22Rv1 (cell line): ENCODE results near the gene NPTXR.

Experiments used
- ZFX ChIP-seq: fragments of 450-650 bp; IDR thresholded peaks from 2 replicates; pipeline ENCODE4 v1.6.1; 2017; ENCODE audit warnings: antibody characterized with exemption, borderline replicate concordance
- TF ChIP-seq, protein P1 (sequence below): fragments of 450-650 bp; IDR thresholded peaks from 2 replicates; pipeline ENCODE4 v1.5.1; 2017; ENCODE audit warnings: mild to moderate bottlenecking

DNA sequence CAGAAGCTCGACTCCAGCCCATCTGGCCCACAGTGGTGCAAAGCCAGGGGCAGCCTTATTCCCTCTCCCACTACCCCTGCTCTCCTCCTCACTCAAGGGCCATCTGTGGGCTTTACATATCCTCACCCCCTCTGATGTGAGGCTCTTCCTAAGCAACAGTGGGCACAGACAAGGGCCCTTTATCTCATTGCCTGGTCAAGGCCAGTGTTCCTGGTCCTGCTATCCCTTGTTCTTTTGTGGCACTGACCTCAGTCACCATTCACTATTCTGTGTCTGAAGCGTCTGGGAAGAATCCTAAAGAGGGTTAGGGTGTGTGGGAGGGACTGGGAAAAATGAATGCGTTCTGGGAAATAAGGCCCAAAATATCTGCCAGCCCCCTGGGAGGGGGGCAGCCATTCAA, 57.2 kb downstream of the NPTXR start:
- TF ChIP-seq, protein P1, sequence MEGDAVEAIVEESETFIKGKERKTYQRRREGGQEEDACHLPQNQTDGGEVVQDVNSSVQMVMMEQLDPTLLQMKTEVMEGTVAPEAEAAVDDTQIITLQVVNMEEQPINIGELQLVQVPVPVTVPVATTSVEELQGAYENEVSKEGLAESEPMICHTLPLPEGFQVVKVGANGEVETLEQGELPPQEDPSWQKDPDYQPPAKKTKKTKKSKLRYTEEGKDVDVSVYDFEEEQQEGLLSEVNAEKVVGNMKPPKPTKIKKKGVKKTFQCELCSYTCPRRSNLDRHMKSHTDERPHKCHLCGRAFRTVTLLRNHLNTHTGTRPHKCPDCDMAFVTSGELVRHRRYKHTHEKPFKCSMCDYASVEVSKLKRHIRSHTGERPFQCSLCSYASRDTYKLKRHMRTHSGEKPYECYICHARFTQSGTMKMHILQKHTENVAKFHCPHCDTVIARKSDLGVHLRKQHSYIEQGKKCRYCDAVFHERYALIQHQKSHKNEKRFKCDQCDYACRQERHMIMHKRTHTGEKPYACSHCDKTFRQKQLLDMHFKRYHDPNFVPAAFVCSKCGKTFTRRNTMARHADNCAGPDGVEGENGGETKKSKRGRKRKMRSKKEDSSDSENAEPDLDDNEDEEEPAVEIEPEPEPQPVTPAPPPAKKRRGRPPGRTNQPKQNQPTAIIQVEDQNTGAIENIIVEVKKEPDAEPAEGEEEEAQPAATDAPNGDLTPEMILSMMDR, result no peak
- no peak for TF ChIP-seq ZFX
